ENCODE results near the gene MLH1. TPM values are rescaled to one million over a fixed set of nuclear protein-coding genes. Genes with fewer than 3 reads are reported as not detected.

MLH1 gene
- total RNA-seq, 4 donors from 2014 or later: 25.2 to 52.5 (median 36.4) TPM

DNA sequence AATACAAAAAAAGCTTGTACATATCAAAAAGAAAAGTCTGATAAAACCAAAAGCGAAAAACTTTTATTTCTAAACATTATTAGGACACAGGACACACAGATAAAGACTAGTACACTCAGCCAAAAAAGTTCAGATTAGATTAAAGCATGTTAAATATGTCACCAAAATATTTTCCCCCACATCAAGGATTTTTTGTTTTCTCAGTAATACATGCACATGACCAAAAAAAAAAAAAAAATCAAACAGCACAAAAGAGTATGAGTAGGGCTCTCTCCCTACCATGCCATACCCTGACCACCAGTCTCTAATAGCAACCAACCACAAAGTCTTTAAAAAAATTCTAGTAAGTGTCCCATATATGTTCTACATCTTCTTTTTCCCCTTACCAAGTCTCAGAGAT is 103.7 kb downstream of the MLH1 start:
- no peak for DNase-seq
- no peaks in the 10 kb centered on the region for H3K9me3 ChIP-seq
- no peak for ATAC-seq
- H3K27ac ChIP-seq: peak overlapping the region in 1 of 4 donors; percentile 35
- intact Hi-C loops (cut with DNase I; ENCODE audit: low total_unique reads): no loop called here
- in situ Hi-C loops (cut with MboI; ENCODE audit: low sequenced_read_pairs in 4 of 4): no loop called here
- TF ChIP-seq POLR2A (IDR thresholded peaks at IDR 0.05): no peak
- TF ChIP-seq, protein P1, sequence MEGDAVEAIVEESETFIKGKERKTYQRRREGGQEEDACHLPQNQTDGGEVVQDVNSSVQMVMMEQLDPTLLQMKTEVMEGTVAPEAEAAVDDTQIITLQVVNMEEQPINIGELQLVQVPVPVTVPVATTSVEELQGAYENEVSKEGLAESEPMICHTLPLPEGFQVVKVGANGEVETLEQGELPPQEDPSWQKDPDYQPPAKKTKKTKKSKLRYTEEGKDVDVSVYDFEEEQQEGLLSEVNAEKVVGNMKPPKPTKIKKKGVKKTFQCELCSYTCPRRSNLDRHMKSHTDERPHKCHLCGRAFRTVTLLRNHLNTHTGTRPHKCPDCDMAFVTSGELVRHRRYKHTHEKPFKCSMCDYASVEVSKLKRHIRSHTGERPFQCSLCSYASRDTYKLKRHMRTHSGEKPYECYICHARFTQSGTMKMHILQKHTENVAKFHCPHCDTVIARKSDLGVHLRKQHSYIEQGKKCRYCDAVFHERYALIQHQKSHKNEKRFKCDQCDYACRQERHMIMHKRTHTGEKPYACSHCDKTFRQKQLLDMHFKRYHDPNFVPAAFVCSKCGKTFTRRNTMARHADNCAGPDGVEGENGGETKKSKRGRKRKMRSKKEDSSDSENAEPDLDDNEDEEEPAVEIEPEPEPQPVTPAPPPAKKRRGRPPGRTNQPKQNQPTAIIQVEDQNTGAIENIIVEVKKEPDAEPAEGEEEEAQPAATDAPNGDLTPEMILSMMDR (IDR thresholded peaks at IDR 0.05 in 4 of 5, conservative IDR thresholded peaks at IDR 0.05 in 1 of 5): no peak
- H3K4me1 ChIP-seq: no peaks in the 10 kb centered on the region
- peaks cover 0 to 32% of the 10 kb centered on the region in 2 donors for H3K36me3 ChIP-seq
- no peak overlapping the region for H3K4me3 ChIP-seq
- H3K27me3 ChIP-seq: no peaks in the 10 kb centered on the region

DNA sequence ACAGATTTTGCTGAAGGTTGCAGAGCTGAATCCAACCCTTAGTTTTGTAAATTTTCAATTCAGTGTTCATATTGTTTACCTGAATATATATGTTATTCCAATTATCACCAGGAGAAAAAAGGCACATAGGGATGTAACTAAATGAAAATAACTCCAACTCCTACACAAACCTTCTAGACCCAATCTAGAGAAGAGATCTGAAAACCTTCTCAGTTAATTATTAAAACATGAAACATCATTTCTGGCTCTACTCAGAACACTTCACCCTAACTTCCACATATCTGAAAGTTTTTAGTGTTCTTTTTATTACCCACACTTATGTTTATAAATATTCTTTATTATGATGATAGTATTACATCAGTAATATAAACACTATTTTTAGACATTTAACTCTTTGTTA is 104.5 kb downstream of the MLH1 start:
- DNase-seq (no peak), ATAC-seq (no peak)
- intact Hi-C loops (cut with DNase I; ENCODE audit: low total_unique reads): no loop called here
- no peak for TF ChIP-seq POLR2A (IDR thresholded peaks at IDR 0.05)
- TF ChIP-seq, protein P1 (IDR thresholded peaks at IDR 0.05 in 4 of 5, conservative IDR thresholded peaks at IDR 0.05 in 1 of 5): no peak
- no peaks in the 10 kb centered on the region for H3K27me3 ChIP-seq
- H3K36me3 ChIP-seq: peaks cover 0 to 24% of the 10 kb centered on the region in 2 donors
- peak overlapping the region in 1 of 4 donors; percentile 35 for H3K27ac ChIP-seq
- no peaks in the 10 kb centered on the region for H3K9me3 ChIP-seq
- in situ Hi-C loops (cut with MboI; ENCODE audit: low sequenced_read_pairs in 4 of 4): no loop called here
- no peaks in the 10 kb centered on the region for H3K4me1 ChIP-seq
- H3K4me3 ChIP-seq: no peak overlapping the region

DNA sequence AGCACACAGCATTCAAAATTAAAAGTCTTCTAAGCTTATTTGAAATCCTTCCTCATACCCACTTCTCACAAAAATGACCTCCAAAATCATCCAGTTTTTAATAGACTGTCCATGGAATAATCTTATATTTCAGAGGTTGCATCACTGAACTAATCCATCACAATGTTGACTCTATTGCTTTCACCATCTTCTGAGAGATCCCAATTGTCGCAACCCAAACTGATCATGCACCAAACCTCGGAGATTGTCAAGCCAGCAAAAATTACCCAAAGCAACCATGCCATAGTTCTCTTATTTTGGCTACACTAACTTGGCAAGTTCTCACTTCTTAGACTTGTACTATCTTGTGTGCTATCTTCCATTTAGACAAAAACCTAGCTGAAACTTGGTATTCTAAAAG is 105.6 kb downstream of the MLH1 start:
- in situ Hi-C loops (cut with MboI; ENCODE audit: low sequenced_read_pairs in 4 of 4) (no loop called here), intact Hi-C loops (cut with DNase I; ENCODE audit: low total_unique reads) (no loop called here)
- DNase-seq: no peak
- H3K27ac ChIP-seq: no peak overlapping the region
- no peaks in the 10 kb centered on the region for H3K9me3 ChIP-seq
- H3K4me1 ChIP-seq: peaks cover 0 to 7% of the 10 kb centered on the region in 2 donors
- no peak for TF ChIP-seq POLR2A (IDR thresholded peaks at IDR 0.05)
- TF ChIP-seq, protein P1 (IDR thresholded peaks at IDR 0.05 in 4 of 5, conservative IDR thresholded peaks at IDR 0.05 in 1 of 5): no peak
- no peak for ATAC-seq
- H3K27me3 ChIP-seq: no peaks in the 10 kb centered on the region
- H3K36me3 ChIP-seq: peaks cover 0 to 22% of the 10 kb centered on the region in 2 donors
- H3K4me3 ChIP-seq: no peak overlapping the region

DNA sequence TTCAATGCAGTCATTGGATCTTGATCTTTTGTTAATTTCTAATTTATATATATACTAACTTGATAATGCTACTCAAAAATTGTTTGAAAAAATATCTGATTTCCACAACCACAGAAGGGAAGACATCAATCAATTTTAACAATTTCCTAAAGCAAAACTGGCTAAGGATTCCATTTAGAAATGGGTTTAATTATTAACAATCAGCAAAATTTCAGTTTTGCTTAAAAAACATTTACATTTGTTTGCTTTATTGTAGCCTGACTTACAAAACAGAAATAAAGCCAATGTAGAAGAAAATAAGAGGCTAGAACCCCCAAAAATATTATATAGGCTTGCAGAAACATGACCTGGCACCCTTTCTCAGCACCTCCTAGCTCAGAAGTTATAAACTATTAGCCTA is 106.2 kb downstream of the MLH1 start:
- DNase-seq (no peak), ATAC-seq (no peak)
- H3K27ac ChIP-seq: no peak overlapping the region
- H3K4me1 ChIP-seq: peaks cover 0 to 7% of the 10 kb centered on the region in 2 donors
- intact Hi-C loops (cut with DNase I; ENCODE audit: low total_unique reads): no loop called here
- in situ Hi-C loops (cut with MboI; ENCODE audit: low sequenced_read_pairs in 4 of 4): no loop called here
- no peak overlapping the region for H3K4me3 ChIP-seq
- no peaks in the 10 kb centered on the region for H3K9me3 ChIP-seq
- no peaks in the 10 kb centered on the region for H3K27me3 ChIP-seq
- TF ChIP-seq, protein P1 (IDR thresholded peaks at IDR 0.05 in 4 of 5, conservative IDR thresholded peaks at IDR 0.05 in 1 of 5): no peak
- TF ChIP-seq POLR2A (IDR thresholded peaks at IDR 0.05): no peak
- peaks cover 0 to 23% of the 10 kb centered on the region in 2 donors for H3K36me3 ChIP-seq

DNA sequence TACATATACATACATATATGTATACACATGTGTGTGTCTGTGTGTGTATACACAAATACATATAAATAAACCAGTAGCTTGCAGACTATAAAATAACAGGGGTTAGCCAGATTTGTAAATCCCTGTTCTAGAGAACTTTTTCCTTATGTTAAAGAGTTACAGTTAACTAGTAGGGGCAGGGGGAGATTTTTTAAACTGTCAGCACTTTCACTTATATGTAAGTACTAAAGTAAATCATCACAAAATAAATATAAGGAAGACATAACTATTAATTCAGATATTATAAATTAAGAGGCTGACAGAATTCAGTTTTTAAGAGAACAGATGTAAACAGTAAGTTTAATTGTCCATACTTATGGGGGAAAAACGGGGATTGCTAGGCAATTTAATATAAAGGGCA is 107.1 kb downstream of the MLH1 start:
- Histone ChIP-seq H3K36me3 (peaks cover 0 to 21% of the 10 kb centered on the region in 2 donors), H3K4me3 (no peak overlapping the region), H3K4me1 (peaks cover 0 to 7% of the 10 kb centered on the region in 2 donors), H3K27me3 (no peaks in the 10 kb centered on the region), H3K27ac (no peak overlapping the region), H3K9me3 (no peaks in the 10 kb centered on the region)
- intact Hi-C loops (cut with DNase I; ENCODE audit: low total_unique reads) (no loop called here), in situ Hi-C loops (cut with MboI; ENCODE audit: low sequenced_read_pairs in 4 of 4) (no loop called here)
- no peak for TF ChIP-seq POLR2A (IDR thresholded peaks at IDR 0.05)
- TF ChIP-seq, protein P1 (IDR thresholded peaks at IDR 0.05 in 4 of 5, conservative IDR thresholded peaks at IDR 0.05 in 1 of 5): no peak
- ATAC-seq (no peak), DNase-seq (no peak)

Data from gastrocnemius medialis (tissue), 4 donors.